HepG2 (cell line): ENCODE measurements around the gene COMMD4. TPM values are rescaled to one million over a fixed set of nuclear protein-coding genes. Genes with fewer than 3 reads are reported as not detected.
A peak's percentile ranks its signal among the peaks of the same experiment; 100 is the strongest.

Experiments used
- CEBPG ChIP-seq: IDR thresholded peaks from 2 replicates; pipeline ENCODE4 v1.6.1; 2016
- DNMT1 ChIP-seq: sonication (generic); formaldehyde crosslinking; IDR thresholded peaks from 2 replicates; pipeline ENCODE4 v1.5.1; 2020; ENCODE audit warnings: mild to moderate bottlenecking, missing genetic modification reagents
- GMEB1 ChIP-seq: sonication (generic); formaldehyde crosslinking; IDR thresholded peaks from 2 replicates; pipeline ENCODE4 v1.5.1; 2020; ENCODE audit warnings: missing genetic modification reagents, mild to moderate bottlenecking, borderline replicate concordance
- GTF2F1 ChIP-seq: fragments of 150-350 bp; IDR thresholded peaks from 2 replicates; pipeline ENCODE4 v1.6.1; 2014; ENCODE audit warnings: low read length
- HDAC2 ChIP-seq: sonication (generic); formaldehyde crosslinking; IDR thresholded peaks from 2 replicates; pipeline ENCODE4 v1.4.0; 2020; ENCODE audit warnings: missing genetic modification reagents
- IRF1 ChIP-seq: sonication (generic); formaldehyde crosslinking; IDR thresholded peaks from 2 replicates; pipeline ENCODE4 v1.4.0; 2020; ENCODE audit warnings: low read depth, mild to moderate bottlenecking, missing genetic modification reagents
- KMT2A ChIP-seq: sonication (generic); formaldehyde crosslinking; IDR thresholded peaks from 2 replicates; pipeline ENCODE4 v1.4.0; 2020; ENCODE audit warnings: missing genetic modification reagents
- LCORL ChIP-seq, 2 experiments: fragments of 450-650 bp in 1 of 2; sonication (generic) in 1 of 2; formaldehyde crosslinking in 1 of 2; IDR thresholded peaks; 2 replicates each; pipeline versions ENCODE4 v1.5.0 to v1.6.1; 2017 to 2020; ENCODE audit warnings: antibody characterized with exemption in 1 of 2, missing genetic modification reagents in 1 of 2
- MED13 ChIP-seq: sonication (generic); formaldehyde crosslinking; IDR thresholded peaks from 2 replicates; pipeline ENCODE4 v1.5.0; 2020; ENCODE audit warnings: missing genetic modification reagents
- MTF1 ChIP-seq: sonication (generic); formaldehyde crosslinking; IDR thresholded peaks from 2 replicates; pipeline ENCODE4 v1.5.0; 2020; ENCODE audit warnings: missing genetic modification reagents
- MXD4 ChIP-seq: IDR thresholded peaks from 2 replicates; pipeline ENCODE4 v1.6.1; 2016; ENCODE audit warnings: mild to moderate bottlenecking, missing biosample characterization, missing genetic modification reagents
- SAFB2 ChIP-seq: sonication (generic); formaldehyde crosslinking; IDR thresholded peaks from 2 replicates; pipeline ENCODE4 v1.5.1; 2020; ENCODE audit warnings: missing genetic modification reagents, low read depth, mild to moderate bottlenecking, borderline replicate concordance
- SPEN ChIP-seq: sonication (generic); formaldehyde crosslinking; IDR thresholded peaks from 2 replicates; pipeline ENCODE4 v1.5.1; 2020; ENCODE audit warnings: low read depth, mild to moderate bottlenecking, missing genetic modification reagents
- TFDP2 ChIP-seq: sonication (generic); formaldehyde crosslinking; IDR thresholded peaks from 2 replicates; pipeline ENCODE4 v1.4.0; 2020; ENCODE audit warnings: missing genetic modification reagents
- TRIM22 ChIP-seq: fragments of 450-650 bp; IDR thresholded peaks from 2 replicates; pipeline ENCODE4 v1.6.1; 2017
- ZBED4 ChIP-seq: sonication (generic); formaldehyde crosslinking; IDR thresholded peaks from 2 replicates; pipeline ENCODE4 v1.4.0; 2020; ENCODE audit warnings: missing genetic modification reagents, borderline replicate concordance
- ZFP91 ChIP-seq: sonication (generic); formaldehyde crosslinking; IDR thresholded peaks from 2 replicates; pipeline ENCODE4 v1.9.0; 2022; ENCODE audit warnings: missing genetic modification reagents, mild to moderate bottlenecking, borderline replicate concordance
- ZNF343 ChIP-seq: sonication (generic); formaldehyde crosslinking; IDR thresholded peaks from 2 replicates; pipeline ENCODE4 v1.4.0; 2020; ENCODE audit warnings: mild to moderate bottlenecking, missing genetic modification reagents
- polyA plus RNA-seq, 8 experiments: library from polyadenylated mRNA; depleted of rRNA in 3 of 8; stranded (reverse) in 7 of 8; unstranded in 1 of 8; fragments of >200 nt; fragmentation: Illumina TruSeq in 4 of 8; extraction: Trizol in 4 of 8; gene quantifications; 2 replicates each; pipeline versions ENCODE4 v1.2.1 to v1.2.3, GENCODE V29; 2011 to 2016; ENCODE audit warnings: low read depth in 4 of 8, missing spikeins in 1 of 8, mixed read lengths in 1 of 8; ENCODE audit not compliant: insufficient read depth in 1 of 8
- total RNA-seq, 5 experiments: library from RNA; depleted of rRNA; stranded (reverse); fragments of >200 nt; fragmentation: Illumina TruSeq; extraction: Trizol; gene quantifications; 2 replicates each; pipeline ENCODE4 v1.2.3, GENCODE V29; 2016; ENCODE audit warnings: low read depth in 1 of 5

Gene COMMD4
- total and polyA plus RNA-seq, 2 of the 13 experiments (the other 11 are each of a cell fraction or from before 2014, with no cell fraction given), result 45.8 to 89.9 TPM

GRCh38 chr15:75335705-75336355, at the start of gene COMMD4 (continued):
- peak; percentile 70; the same call in 1 of the 2 replicates for TF ChIP-seq KMT2A
- peak; percentile 92 for TF ChIP-seq GTF2F1
- TF ChIP-seq ZBED4 (CRISPR knock-in tag), result peak; percentile 65; the same call in 1 of the 2 replicates
- 0 out of 2 replicates have a peak, but pooled peaks have one; percentile 48 for TF ChIP-seq CEBPG (CRISPR knock-in tag)
- TF ChIP-seq TFDP2 (CRISPR knock-in tag), result peak; percentile 98
- 0 out of 2 replicates have a peak, but pooled peaks have one; percentile 56 for TF ChIP-seq ZNF343
- TF ChIP-seq HDAC2, result peak; percentile 90
- TF ChIP-seq LCORL (IDR thresholded peaks at IDR 0.05), result peak; percentile 64
- peak; percentile 54; the same call in 1 of the 2 replicates for TF ChIP-seq LCORL (CRISPR knock-in tag; IDR thresholded peaks at IDR 0.05)
- TF ChIP-seq MXD4 (CRISPR knock-in tag), result peak; percentile 86
- TF ChIP-seq GMEB1 (CRISPR knock-in tag), result peak; percentile 36; the same call in 1 of the 2 replicates
- no peak for TF ChIP-seq DNMT1 (CRISPR knock-in tag)
- TF ChIP-seq MED13, result no peak
- peak; percentile 81 for TF ChIP-seq ZFP91 (CRISPR knock-in tag)
- no peak for TF ChIP-seq IRF1 (CRISPR knock-in tag)
- peak; percentile 93; the same call in 1 of the 2 replicates for TF ChIP-seq TRIM22
- peak; percentile 94 for TF ChIP-seq SPEN
- TF ChIP-seq MTF1 (CRISPR knock-in tag), result 0 out of 2 replicates have a peak, but pooled peaks have one; percentile 26
- peak; percentile 59; the same call in 1 of the 2 replicates for TF ChIP-seq SAFB2
